UCSD-AML1 (cell line): ENCODE measurements around the gene HSBP1L1.
"Not testable (repeated sequence)": the region's sequence is repeated elsewhere in the genome, so short reads cannot be mapped to it uniquely, and the experiment has no call there.

Source experiments
- DNase-seq: peaks from one replicate; lab custom pipeline; 2025; ENCODE audit not compliant: unreplicated experiment; lab: John Stamatoyannopoulos, UW

The HSBP1L1 gene

DNA sequence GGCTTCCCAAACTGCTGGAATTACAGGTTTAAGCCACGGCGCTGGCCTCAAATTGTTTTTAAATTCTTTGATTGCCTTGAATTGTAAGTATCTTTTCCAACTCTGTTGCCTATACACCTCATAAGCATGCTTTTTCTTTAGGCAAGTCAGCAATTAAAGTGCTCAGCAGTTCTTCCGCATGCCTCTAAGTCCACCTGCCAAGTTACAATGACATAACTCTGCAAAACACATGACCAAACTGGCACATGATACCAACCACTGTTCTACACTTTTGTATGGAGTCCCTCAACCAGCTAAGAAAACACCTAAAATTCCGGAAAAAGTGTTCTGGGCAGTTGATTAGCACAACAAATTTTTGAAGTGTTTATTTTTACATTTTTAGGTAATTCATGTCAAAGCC, 18.8 kb downstream of the HSBP1L1 start:
- no peak for DNase-seq

GRCh38 chr18:79983793-79984192, 19.4 kb downstream of the HSBP1L1 start:
- no peak for DNase-seq

DNA sequence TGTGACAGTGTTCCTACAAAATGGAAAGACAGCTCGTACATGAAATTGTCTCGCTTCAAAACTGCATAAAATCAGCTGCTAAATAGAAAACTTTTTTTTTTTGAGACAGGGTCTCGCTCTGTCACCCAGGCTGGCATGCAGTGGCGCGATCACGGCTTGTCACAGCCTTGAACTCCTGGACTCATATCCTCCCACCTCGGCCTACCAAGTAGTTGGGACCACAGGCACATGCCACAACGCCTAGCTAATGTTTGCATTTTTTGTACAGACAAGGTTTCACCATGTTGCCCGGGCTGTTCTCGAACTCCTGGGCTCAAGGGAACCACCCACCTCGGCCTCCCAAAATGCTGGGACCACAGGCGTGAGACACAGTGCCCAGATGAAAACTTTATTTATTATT, 20.7 kb downstream of the HSBP1L1 start:
- no peak for DNase-seq

DNA sequence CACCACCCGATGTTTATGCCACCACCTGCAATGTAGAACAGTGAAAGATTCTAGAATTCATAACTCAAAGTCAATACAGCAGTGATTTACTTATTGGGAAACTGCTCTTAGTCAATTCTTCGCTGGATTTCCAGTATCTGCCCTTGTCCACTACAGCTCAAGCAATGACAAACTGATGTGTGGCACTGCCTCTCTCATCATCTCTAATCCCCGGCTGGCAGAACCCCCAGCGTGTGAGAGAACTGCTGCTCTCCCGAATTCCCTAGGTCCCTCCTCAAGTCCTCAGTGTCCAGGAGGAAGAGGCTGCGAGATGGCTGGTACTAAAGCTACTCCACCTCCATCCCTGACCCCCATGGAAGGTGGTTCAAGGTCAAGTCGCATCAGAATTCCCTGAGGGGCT, 22.3 kb downstream of the HSBP1L1 start:
- DNase-seq: no peak

- no peak for DNase-seq
These were observed 23.1 kb downstream of the HSBP1L1 start for GRCh38 chr18:79987566-79987965.

- peak; percentile 80 for DNase-seq
These were observed 23.6 kb downstream of the HSBP1L1 start for GRCh38 chr18:79988071-79988450.

- peak; percentile 89 for DNase-seq
These were observed 24.2 kb downstream of the HSBP1L1 start, which contains the start of gene TXNL4A for GRCh38 chr18:79988451-79989194. TSS of gene TXNL4A (minus strand) at chr18:79988563. CDS start at chr18:79988392, 171 bp downstream.

- no peak for DNase-seq
These were observed 24.7 kb downstream of the HSBP1L1 start for GRCh38 chr18:79989195-79989497.

GRCh38 chr18:79991494-79991893, 27.1 kb downstream of the HSBP1L1 start:
- no peak for DNase-seq

DNA sequence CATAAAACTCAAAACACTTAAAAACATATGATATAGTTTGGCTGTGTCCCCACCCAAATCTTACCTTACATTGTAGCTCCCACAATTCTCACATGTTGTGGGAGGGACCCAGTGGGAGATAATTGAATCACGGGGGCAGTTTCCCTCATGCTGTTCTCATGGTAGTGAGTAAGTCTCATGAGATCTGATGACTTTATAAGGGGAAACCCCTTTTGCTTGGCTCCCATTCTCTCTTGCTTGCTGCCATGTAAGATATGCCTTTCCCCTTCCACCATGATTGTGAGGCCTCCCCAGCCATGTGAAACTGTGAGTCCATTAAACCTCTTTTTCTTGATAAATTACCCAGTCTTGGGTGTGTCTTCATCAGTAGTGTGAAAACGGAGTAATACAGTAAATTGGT, 35.3 kb downstream of the HSBP1L1 start:
- DNase-seq: not testable (repeated sequence)

DNA sequence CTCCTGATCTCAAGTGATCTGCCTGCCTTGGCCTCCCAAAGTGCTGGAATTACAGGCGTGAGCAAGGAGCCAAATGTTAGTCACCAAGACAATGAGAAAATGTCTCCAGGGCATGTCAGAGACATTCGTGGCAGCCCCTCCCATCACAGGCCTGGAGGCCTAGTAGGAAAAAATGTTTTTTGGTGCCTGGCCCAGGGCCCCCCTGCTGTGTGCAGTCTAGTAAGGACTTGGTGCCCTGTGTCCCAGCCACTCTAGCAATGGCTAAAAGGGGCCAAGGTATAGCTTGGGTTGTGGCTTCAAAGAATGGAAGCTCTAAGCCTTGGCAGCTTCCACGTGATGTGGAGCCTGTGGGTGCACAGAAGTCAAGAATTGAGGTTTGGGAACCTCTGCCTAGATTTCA, 36.4 kb downstream of the HSBP1L1 start:
- no peak for DNase-seq

- DNase-seq: no peak
These were observed 38.0 kb downstream of the HSBP1L1 start for GRCh38 chr18:80002468-80002867.

- no peak for DNase-seq
These were observed 40.3 kb downstream of the HSBP1L1 start for GRCh38 chr18:80004600-80005342.

- no peak for DNase-seq
These were observed 42.3 kb downstream of the HSBP1L1 start for GRCh38 chr18:80006724-80007123.

DNA sequence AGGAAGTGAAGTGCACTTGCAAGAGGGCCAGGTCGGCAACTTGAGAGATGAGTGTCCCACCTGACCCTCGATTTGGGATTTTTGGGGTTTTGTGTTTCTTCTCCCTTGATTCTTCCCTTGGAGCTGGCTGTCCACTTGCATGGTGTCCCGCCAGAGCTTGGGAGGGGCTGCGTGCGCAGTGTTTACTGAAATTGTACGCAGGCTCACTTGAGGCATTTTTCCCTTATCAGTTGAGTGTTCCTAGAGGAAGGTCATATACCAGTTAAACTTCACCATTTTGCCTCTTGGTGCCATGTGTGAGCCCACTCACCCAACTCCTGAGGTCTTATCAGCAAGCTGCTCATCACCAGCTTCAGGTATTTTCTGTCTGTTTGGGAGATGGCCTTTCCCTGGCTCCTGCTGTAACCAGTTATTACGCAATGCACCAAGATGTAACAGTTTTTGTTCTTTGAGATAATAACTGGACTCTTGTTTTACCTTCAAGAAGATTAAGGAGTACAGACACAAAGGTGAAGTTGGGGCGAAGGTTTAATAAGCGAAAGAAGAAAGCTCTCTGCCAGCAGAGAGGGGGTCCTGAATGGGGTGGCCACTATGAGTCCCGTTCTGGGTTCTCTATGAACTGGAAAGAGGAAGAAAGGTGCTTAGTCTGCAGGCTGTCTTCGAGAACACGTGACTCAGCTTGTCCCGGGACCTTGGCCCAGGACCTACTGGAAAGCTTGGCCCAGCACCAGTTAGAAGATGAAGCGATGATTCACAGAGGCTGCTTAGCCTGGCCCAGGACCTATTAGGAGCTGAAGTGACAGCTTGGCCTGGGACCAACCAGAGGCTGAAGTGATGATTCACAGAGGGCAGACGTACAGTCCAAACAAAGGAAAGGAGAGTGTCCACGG, 45.5 kb downstream of the HSBP1L1 start:
- DNase-seq: no peak

GRCh38 chr18:80010551-80010906, 46.1 kb downstream of the HSBP1L1 start:
- DNase-seq: no peak

DNA sequence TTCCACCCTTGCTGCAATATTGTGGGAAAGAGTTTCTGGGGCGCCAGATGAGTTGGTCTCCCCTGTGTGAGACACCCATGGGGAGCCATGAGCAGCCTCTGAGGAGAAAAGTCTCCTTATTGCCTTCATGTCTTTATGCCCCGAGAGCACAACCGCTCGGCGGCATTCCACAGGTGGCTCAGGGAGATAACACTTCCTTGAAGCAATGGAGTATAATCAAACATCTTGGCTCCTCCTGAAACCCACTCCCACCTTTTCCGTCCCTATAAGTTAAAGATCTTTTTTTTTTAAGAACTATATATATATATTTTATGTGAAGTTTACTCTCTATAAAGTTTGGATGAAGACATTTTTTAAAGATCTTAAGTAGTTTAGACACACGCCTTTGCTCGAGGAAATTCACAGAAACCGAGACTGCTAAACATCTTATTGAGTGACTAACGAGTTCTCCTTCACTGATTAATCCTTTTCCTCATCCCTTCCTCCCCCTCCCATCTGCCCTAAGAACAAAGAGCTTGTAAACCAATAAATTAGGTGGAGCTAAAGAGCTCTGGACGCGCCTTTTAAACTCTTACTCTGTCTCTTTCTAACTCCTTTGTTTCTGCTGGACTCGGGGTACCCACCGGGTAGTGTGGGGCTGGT, 47.2 kb downstream of the HSBP1L1 start:
- DNase-seq: not testable (repeated sequence)

GRCh38 chr18:80012714-80013113, 48.3 kb downstream of the HSBP1L1 start:
- no peak for DNase-seq
